HCT116 (cell line): ENCODE results near the gene CCDC106.

Experiments
- RAD21 ChIP-seq: IDR thresholded peaks from 2 replicates; pipeline ENCODE4 v1.6.1; 2012; ENCODE audit warnings: low read depth, mild to moderate bottlenecking
- TF ChIP-seq, protein P1 (sequence below): IDR thresholded peaks from 2 replicates; pipeline ENCODE4 v1.6.1; 2012; ENCODE audit warnings: low read depth
- TF ChIP-seq, protein P2 (sequence below), 3 experiments: fragments of 200-600 bp in 1 of 3; sonication (generic) in 1 of 3; IDR thresholded peaks in 2 of 3; conservative IDR thresholded peaks in 1 of 3; 2 replicates each; pipeline ENCODE4 v1.5.1; 2012 to 2017; ENCODE audit warnings: low read depth in 2 of 3, low read length in 2 of 3, antibody characterized with exemption in 1 of 3, borderline replicate concordance in 1 of 3, control low read depth in 1 of 3, mild to moderate bottlenecking in 1 of 3, mixed read lengths in 1 of 3, mixed run types in 1 of 3, moderate library complexity in 1 of 3; ENCODE audit not compliant: insufficient read depth in 1 of 3

DNA sequence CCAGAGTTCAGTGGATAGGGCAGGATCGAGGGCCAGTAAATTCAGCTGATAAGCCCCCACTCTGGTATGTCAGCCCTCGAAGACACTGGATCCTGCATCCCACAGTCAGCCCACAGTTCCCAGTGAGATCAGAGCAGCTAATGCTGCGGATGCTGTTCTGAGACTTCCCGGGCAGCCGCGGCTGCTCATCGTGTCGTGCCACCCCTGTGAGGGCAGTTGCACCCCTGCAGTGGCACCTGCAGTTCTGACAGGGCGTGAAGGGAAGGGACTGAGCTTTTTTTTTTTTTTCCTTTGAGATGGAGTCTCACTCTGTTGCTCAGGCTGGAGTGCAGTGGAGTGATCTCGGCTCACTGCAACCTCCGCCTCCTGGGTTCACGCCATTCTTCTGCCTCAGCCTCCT lies 19.5 kb downstream of the CCDC106 start:
- TF ChIP-seq, protein P1, sequence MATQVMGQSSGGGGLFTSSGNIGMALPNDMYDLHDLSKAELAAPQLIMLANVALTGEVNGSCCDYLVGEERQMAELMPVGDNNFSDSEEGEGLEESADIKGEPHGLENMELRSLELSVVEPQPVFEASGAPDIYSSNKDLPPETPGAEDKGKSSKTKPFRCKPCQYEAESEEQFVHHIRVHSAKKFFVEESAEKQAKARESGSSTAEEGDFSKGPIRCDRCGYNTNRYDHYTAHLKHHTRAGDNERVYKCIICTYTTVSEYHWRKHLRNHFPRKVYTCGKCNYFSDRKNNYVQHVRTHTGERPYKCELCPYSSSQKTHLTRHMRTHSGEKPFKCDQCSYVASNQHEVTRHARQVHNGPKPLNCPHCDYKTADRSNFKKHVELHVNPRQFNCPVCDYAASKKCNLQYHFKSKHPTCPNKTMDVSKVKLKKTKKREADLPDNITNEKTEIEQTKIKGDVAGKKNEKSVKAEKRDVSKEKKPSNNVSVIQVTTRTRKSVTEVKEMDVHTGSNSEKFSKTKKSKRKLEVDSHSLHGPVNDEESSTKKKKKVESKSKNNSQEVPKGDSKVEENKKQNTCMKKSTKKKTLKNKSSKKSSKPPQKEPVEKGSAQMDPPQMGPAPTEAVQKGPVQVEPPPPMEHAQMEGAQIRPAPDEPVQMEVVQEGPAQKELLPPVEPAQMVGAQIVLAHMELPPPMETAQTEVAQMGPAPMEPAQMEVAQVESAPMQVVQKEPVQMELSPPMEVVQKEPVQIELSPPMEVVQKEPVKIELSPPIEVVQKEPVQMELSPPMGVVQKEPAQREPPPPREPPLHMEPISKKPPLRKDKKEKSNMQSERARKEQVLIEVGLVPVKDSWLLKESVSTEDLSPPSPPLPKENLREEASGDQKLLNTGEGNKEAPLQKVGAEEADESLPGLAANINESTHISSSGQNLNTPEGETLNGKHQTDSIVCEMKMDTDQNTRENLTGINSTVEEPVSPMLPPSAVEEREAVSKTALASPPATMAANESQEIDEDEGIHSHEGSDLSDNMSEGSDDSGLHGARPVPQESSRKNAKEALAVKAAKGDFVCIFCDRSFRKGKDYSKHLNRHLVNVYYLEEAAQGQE: no peak
- TF ChIP-seq, protein P2, sequence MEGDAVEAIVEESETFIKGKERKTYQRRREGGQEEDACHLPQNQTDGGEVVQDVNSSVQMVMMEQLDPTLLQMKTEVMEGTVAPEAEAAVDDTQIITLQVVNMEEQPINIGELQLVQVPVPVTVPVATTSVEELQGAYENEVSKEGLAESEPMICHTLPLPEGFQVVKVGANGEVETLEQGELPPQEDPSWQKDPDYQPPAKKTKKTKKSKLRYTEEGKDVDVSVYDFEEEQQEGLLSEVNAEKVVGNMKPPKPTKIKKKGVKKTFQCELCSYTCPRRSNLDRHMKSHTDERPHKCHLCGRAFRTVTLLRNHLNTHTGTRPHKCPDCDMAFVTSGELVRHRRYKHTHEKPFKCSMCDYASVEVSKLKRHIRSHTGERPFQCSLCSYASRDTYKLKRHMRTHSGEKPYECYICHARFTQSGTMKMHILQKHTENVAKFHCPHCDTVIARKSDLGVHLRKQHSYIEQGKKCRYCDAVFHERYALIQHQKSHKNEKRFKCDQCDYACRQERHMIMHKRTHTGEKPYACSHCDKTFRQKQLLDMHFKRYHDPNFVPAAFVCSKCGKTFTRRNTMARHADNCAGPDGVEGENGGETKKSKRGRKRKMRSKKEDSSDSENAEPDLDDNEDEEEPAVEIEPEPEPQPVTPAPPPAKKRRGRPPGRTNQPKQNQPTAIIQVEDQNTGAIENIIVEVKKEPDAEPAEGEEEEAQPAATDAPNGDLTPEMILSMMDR (IDR thresholded peaks at IDR 0.05 in 2 of 3, conservative IDR thresholded peaks at IDR 0.05 in 1 of 3; ENCODE audit: borderline replicate concordance in 1 of 3, insufficient read depth in 1 of 3, low read depth in 2 of 3, low read length in 2 of 3): no peak
- no peak for TF ChIP-seq RAD21
